Measurements from ENCODE around the gene DIPK2A. TPM values are rescaled to one million over a fixed set of nuclear protein-coding genes. Genes with fewer than 3 reads are reported as not detected.
A peak's percentile ranks its signal among the peaks of the same experiment; 100 is the strongest.

Gene DIPK2A
- total RNA-seq, 1 experiment from 2014 or later, result 28.5 TPM

GRCh38 chr3:143972505-143973258, 1.1 kb downstream of the DIPK2A start:
- H3K4me1 ChIP-seq (ENCODE audit: insufficient read depth, low read length), result peaks cover 32% of the 10 kb centered on the region
- TF ChIP-seq EZH2phosphoT487 (IDR thresholded peaks at IDR 0.05; ENCODE audit: borderline replicate concordance, low read length) (no peak), EZH2 (IDR thresholded peaks at IDR 0.05; ENCODE audit: low read length, unreplicated experiment) (no peak)
- TF ChIP-seq, protein P1, sequence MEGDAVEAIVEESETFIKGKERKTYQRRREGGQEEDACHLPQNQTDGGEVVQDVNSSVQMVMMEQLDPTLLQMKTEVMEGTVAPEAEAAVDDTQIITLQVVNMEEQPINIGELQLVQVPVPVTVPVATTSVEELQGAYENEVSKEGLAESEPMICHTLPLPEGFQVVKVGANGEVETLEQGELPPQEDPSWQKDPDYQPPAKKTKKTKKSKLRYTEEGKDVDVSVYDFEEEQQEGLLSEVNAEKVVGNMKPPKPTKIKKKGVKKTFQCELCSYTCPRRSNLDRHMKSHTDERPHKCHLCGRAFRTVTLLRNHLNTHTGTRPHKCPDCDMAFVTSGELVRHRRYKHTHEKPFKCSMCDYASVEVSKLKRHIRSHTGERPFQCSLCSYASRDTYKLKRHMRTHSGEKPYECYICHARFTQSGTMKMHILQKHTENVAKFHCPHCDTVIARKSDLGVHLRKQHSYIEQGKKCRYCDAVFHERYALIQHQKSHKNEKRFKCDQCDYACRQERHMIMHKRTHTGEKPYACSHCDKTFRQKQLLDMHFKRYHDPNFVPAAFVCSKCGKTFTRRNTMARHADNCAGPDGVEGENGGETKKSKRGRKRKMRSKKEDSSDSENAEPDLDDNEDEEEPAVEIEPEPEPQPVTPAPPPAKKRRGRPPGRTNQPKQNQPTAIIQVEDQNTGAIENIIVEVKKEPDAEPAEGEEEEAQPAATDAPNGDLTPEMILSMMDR (conservative IDR thresholded peaks at IDR 0.05; ENCODE audit: low read depth, low read length), result peak; percentile 54
- peak overlapping the region; percentile 98 for H3K4me2 ChIP-seq (ENCODE audit: low read length)
- H2AFZ ChIP-seq (ENCODE audit: low read length), result peak overlapping the region; percentile 99
- no peaks in the 10 kb centered on the region for H3K9me3 ChIP-seq (ENCODE audit: low read length)
- DNase-seq (peak; percentile 48), ATAC-seq (peak; percentile 37)
- peaks cover 55% of the 10 kb centered on the region for H3K79me2 ChIP-seq (ENCODE audit: low read length)
- no peaks in the 10 kb centered on the region for H3F3A ChIP-seq (ENCODE audit: low read length, unreplicated experiment)
- peaks cover 21% of the 10 kb centered on the region; the same call in 1 of the 2 replicates for H4K20me1 ChIP-seq (ENCODE audit: low read length)
- no peaks in the 10 kb centered on the region for H3K27me3 ChIP-seq (ENCODE audit: low read length)
- peak overlapping the region; percentile 88 for H3K9ac ChIP-seq (ENCODE audit: low read length)
- peak overlapping the region; percentile 88 for H3K27ac ChIP-seq (ENCODE audit: low read length)
- no TSS peak for BruUV-seq (replicated peaks)
- H3K4me3 ChIP-seq (ENCODE audit: low read length), result peak overlapping the region; percentile 99
- no peaks in the 10 kb centered on the region for H3K9me2 ChIP-seq (replicated peaks; ENCODE audit: low read length)
- ChIA-PET CTCF (interaction anchor here (1.3 kb wide), 1 partner anchor 1804 kb away, joined by 3 read pairs; no protein-coding TSS in a partner anchor), POLR2A (ENCODE audit: unreplicated experiment) (interaction anchor here (0.6 to 1.1 kb wide), 4 partner anchors 81 to 1680 kb away, joined by 3 read pairs; no protein-coding TSS in a partner anchor)
- no peaks in the 10 kb centered on the region for H3K36me3 ChIP-seq (ENCODE audit: low read depth, low read length)
- intact Hi-C loops (cut with micrococcal nuclease), result loop anchor here (1.0 to 10.0 kb wide), 7 partner anchors 75 to 582 kb away; no protein-coding TSS in a partner anchor

- H3K27ac ChIP-seq (ENCODE audit: low read length), result peak overlapping the region; percentile 88
- BruUV-seq (replicated peaks), result TSS peak; percentile 57
- H3K36me3 ChIP-seq (ENCODE audit: low read depth, low read length), result no peaks in the 10 kb centered on the region
- TF ChIP-seq EZH2 (IDR thresholded peaks at IDR 0.05; ENCODE audit: low read length, unreplicated experiment) (no peak), EZH2phosphoT487 (IDR thresholded peaks at IDR 0.05; ENCODE audit: borderline replicate concordance, low read length) (no peak)
- TF ChIP-seq, protein P1 (conservative IDR thresholded peaks at IDR 0.05; ENCODE audit: low read depth, low read length), result no peak
- intact Hi-C loops (cut with micrococcal nuclease), result loop anchor here (1.0 to 10.0 kb wide), 7 partner anchors 37 to 581 kb away; no protein-coding TSS in a partner anchor
- H3K4me1 ChIP-seq (ENCODE audit: insufficient read depth, low read length), result peaks cover 32% of the 10 kb centered on the region
- peak overlapping the region; percentile 98 for H3K4me2 ChIP-seq (ENCODE audit: low read length)
- H3K9me2 ChIP-seq (replicated peaks; ENCODE audit: low read length), result no peaks in the 10 kb centered on the region
- CTCF ChIA-PET, result no interaction called here
- H3K4me3 ChIP-seq (ENCODE audit: low read length), result peak overlapping the region; percentile 99
- no peaks in the 10 kb centered on the region for H3K9me3 ChIP-seq (ENCODE audit: low read length)
- ATAC-seq, result peak; percentile 18
- H3K9ac ChIP-seq (ENCODE audit: low read length), result peak overlapping the region; percentile 88
- POLR2A ChIA-PET (ENCODE audit: unreplicated experiment), result interaction anchor here (1.0 kb wide), 1 partner anchor 80 kb away, joined by 3 read pairs; no protein-coding TSS in a partner anchor
- peaks cover 21% of the 10 kb centered on the region; the same call in 1 of the 2 replicates for H4K20me1 ChIP-seq (ENCODE audit: low read length)
- H3K27me3 ChIP-seq (ENCODE audit: low read length), result no peaks in the 10 kb centered on the region
- peak overlapping the region; percentile 99 for H2AFZ ChIP-seq (ENCODE audit: low read length)
- peaks cover 62% of the 10 kb centered on the region for H3K79me2 ChIP-seq (ENCODE audit: low read length)
- H3F3A ChIP-seq (ENCODE audit: low read length, unreplicated experiment), result no peaks in the 10 kb centered on the region
- peak; percentile 71 for DNase-seq
Measured at GRCh38 chr3:143973259-143974021, 1.8 kb downstream of the DIPK2A start.
